Occipital lobe (tissue), 2 donors: ENCODE data around the gene APOBEC3C. TPM values are rescaled to one million over a fixed set of nuclear protein-coding genes. Genes with fewer than 3 reads are reported as not detected.
"Not testable (repeated sequence)": the region's sequence is repeated elsewhere in the genome, so short reads cannot be mapped to it uniquely, and the experiment has no call there.

ENCODE experiments used
- DNase-seq: peaks from one replicate; lab custom pipeline; 2025; lab: John Stamatoyannopoulos, UW
- total RNA-seq: library from RNA; depleted of rRNA; stranded (reverse); fragments of >200 nt; gene quantifications from one replicate; pipeline ENCODE4 v1.2.3, GENCODE V29; 2014

APOBEC3C gene
- total RNA-seq, 1 donor from 2014 or later = 0.31 TPM

DNA sequence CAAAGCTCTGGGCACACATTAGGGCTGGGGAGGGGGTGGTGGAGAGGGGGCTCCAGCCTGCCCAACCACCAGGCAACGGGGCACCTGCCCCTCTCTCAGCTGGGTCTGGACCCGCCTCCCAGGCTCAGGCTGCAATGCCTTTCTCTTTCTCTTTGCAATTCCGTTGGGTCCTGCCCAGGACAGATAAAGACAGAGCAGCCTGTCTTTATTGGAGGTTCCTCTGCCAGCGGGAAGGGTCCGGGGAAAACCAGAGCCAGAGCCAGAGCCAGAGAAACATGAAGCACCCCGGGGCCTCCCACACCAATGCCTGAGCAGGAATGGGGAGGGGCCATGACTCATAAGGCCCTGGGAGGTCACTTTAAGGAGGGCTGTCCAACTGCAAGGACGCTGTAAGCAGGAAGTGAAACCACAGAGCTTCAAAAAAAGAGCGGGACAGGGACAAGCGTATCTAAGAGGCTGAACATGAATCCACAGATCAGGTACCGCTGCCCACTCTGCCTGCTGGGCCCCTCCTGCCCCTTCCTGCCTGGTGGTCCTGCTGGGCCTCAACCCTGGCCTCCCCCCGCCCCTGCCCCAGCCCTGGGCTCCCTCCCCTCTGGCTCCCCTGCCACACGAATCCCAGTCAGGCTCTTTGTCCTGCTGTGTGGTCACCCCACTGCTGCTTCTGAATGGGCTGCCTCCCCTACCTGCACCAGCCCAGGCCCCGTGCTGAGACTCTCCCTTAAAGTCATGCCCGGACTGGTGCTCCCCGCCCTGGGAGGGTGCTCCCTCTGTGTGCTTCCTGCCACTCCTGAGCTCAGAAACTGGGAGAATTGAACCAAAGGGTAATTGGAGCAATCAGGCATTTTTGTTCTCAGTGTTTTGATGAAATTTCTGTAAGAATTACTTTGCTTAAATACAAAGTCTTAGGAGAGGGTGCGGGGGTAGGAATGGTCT lies 31.8 kb upstream of the APOBEC3C start, which contains the start of gene APOBEC3B:
Gene APOBEC3B (plus strand): TSS at position 356 of the 936 bp plus-strand sequence. CDS start 107 bp downstream, at position 463.
- DNase-seq = peak; percentile 12

GRCh38 chr22:38984224-38984623 lies 29.8 kb upstream of the APOBEC3C start:
- no peak for DNase-seq

DNA sequence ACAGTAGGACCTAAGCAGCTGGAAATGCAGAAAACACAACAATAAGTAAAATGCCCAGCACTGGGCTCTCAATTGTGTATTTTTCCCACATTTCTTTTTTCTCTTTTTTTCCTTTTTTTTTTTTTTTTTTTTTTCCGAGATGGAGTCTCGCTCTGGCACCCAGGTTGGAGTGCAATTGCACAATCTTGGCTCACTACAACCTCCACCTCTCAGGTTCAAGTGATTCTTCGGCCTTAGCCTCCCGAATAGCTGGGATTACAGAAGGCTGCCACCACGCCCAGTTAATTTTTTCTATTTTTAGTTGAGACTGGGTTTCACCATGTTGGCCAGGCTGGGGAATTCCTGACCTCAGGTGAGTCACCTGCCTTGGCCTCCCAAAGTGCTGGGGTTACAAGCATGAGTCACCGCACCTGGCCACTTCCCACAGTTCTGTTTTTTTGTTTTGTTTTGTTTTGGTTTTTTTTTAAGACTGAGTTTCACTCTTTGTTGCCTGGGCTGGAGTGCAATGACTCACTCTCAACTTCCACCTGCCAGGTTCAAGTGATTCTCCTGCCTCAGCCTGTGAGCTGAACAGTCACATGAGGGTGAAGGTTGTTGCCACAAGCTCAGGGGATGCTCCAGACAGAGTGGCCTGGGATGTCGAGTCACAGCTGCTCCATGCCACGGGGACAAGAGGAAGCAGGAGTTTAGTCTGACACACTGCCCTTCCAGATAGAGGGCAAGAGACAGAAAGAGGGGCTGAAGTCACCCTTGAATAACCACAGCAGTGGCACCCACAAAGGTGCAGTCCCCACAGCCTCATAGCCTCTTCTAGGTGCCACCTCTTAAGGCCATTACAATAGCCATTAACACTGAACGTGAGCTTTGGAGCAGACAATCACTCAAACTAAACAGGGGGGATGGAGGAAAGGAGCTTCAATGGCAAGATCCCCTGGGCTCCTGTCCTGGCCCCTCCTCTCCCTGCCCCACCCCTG lies 29.0 kb upstream of the APOBEC3C start:
- DNase-seq = not testable (repeated sequence)

DNA sequence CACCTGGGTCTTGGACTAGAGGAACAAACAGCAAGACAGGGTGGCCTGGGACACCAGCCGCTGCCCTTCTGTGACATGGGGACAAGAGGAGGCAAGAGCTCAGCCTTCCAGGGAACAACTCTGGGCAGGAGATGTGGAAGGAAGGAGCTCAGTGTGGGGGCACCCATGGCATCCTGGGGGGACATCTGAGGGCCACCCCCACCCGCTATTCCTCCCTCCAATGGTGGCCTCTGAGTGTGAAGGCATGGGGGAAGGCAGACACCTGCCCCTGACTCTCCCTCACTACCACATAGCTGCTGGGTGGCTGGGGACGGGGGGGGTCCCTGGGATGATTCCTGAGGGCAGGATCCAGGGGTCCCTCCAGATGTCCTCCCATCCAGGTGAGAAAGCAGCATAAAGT lies 27.4 kb upstream of the APOBEC3C start:
- no peak for DNase-seq

GRCh38 chr22:38987171-38987895 lies 26.7 kb upstream of the APOBEC3C start:
- DNase-seq = no peak

DNA sequence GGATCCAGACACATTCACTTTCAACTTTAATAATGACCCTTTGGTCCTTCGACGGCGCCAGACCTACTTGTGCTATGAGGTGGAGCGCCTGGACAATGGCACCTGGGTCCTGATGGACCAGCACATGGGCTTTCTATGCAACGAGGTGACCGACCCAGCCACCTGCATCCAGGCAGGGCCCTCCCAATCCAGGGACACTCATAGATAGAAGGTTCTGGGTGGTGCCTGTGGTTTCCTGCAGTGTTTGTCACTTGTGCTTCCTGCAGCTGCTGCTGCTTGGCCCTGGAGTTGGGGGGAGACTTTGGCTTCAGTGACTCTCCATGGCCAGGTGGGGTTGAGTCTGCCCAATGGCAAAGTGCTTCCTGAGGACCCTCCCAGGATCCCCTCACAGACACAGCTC lies 24.6 kb upstream of the APOBEC3C start:
- DNase-seq = no peak

- not testable (repeated sequence) for DNase-seq
These were observed 21.1 kb upstream of the APOBEC3C start for GRCh38 chr22:38992871-38993371.

- no peak for DNase-seq
These were observed 18.0 kb upstream of the APOBEC3C start for GRCh38 chr22:38996105-38996504.

DNA sequence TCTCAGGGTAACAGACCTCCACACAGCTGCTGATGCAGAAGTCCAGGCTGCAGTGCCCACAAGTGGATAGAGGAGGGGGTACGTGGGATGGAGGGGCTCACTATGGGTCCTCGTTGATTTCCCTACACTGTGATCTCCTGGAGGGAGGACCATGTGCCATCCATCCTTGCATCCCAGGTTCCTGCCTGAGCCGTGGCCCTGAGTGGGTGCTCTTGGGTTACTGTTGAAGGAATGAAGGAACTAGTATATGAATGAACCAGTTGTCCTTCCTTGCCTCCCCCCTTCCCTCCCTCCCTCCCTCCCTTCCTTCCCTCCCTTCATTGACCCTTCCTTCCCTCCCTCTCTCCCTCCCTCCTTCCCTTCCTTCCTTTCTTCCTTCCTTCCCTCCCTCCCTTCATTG lies 16.5 kb upstream of the APOBEC3C start:
- no peak for DNase-seq

- no peak for DNase-seq
These were observed 10.9 kb upstream of the APOBEC3C start for GRCh38 chr22:39003165-39003638.

GRCh38 chr22:39007177-39007576 lies 6.9 kb upstream of the APOBEC3C start:
- DNase-seq = no peak

- DNase-seq = not testable (repeated sequence)
These were observed 5.7 kb upstream of the APOBEC3C start for GRCh38 chr22:39008271-39008850.

GRCh38 chr22:39010946-39011345 lies 3.1 kb upstream of the APOBEC3C start:
- no peak for DNase-seq

- DNase-seq = no peak
These were observed 1.2 kb upstream of the APOBEC3C start for GRCh38 chr22:39012533-39013511.

- not testable (repeated sequence) for DNase-seq
These were observed 506 bp upstream of the APOBEC3C start for GRCh38 chr22:39013561-39013941.

DNA sequence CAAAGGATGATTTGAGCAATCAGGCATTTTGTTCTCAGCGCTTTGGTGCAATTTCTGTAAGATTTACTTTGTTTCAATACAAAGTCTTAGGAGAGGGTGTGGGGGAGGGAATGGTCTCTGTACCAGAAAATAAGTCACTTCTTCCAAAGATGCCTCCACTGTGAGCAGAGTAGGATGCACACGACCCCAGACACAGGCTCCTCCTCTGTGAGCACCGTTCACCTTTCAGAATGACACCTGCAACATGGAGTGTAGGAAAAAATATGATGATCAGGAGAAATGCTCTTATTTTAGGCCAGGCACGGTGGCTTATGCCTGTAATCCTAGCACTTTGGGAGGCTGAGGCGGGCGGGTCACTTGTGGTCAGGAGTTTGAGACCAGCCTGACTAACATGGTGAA lies 665 bp downstream of the APOBEC3C start:
- DNase-seq = not testable (repeated sequence)

- no peak for DNase-seq
These were observed 2.5 kb downstream of the APOBEC3C start for GRCh38 chr22:39016592-39016991.

DNA sequence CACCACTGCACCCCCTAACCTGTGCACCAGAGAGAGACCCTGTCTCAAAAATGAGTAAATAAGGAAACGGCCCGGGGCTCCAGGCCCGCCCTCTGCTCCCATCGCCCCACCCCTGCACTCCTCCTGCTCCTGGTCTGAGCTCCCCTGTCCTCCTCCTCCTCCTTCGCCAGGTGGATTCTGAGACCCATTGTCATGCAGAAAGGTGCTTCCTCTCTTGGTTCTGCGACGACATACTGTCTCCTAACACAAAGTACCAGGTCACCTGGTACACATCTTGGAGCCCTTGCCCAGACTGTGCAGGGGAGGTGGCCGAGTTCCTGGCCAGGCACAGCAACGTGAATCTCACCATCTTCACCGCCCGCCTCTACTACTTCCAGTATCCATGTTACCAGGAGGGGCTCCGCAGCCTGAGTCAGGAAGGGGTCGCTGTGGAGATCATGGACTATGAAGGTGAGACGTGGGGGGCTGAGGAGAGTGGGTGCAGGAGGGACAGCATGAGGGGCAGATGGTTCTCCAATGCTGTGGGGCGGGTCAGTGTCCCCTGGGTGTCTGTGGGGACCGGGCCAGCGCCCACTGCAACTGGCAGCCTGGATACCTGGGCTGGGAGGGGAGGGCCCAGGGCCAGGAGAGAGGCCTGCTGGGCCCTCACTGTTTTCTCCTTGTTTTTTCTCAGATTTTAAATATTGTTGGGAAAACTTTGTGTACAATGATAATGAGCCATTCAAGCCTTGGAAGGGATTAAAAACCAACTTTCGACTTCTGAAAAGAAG lies 3.7 kb downstream of the APOBEC3C start:
- DNase-seq = no peak
